ENCODE data around the gene SLC35E3. TPM values are rescaled to one million over a fixed set of nuclear protein-coding genes. Genes with fewer than 3 reads are reported as not detected.

The SLC35E3 gene
- total and polyA plus RNA-seq, 2 of the 13 experiments (the other 11 are each of a cell fraction or from before 2014, with no cell fraction given), result 13.0 to 22.1 TPM

GRCh38 chr12:68789144-68789878 lies 43.3 kb downstream of the SLC35E3 start (continued):
- TF ChIP-seq ZNF639 (CRISPR knock-in tag; conservative IDR thresholded peaks at IDR 0.05), result no peak; the same call in 1 of the 2 replicates
- TF ChIP-seq REL (CRISPR knock-in tag; conservative IDR thresholded peaks at IDR 0.05), result no peak
- no peak for TF ChIP-seq PRPF4 (IDR thresholded peaks at IDR 0.05; ENCODE audit: low read depth, low read length, poor library complexity, severe bottlenecking)
- peak; percentile 47; the same call in 1 of the 2 replicates for TF ChIP-seq SATB2 (CRISPR knock-in tag; IDR thresholded peaks at IDR 0.05)
- no peak for TF ChIP-seq PAX8 (CRISPR knock-in tag; IDR thresholded peaks at IDR 0.05; ENCODE audit: borderline replicate concordance)
- TF ChIP-seq KLF9 (CRISPR knock-in tag; IDR thresholded peaks at IDR 0.05; ENCODE audit: low read depth), result no peak
- no peak for TF ChIP-seq ZNF101 (CRISPR knock-in tag; IDR thresholded peaks at IDR 0.05; ENCODE audit: borderline replicate concordance, low read depth)
- TF ChIP-seq, protein P1, sequence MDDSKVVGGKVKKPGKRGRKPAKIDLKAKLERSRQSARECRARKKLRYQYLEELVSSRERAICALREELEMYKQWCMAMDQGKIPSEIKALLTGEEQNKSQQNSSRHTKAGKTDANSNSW (CRISPR knock-in tag; IDR thresholded peaks at IDR 0.05; ENCODE audit: borderline replicate concordance), result no peak
- TF ChIP-seq GATA4 (IDR thresholded peaks at IDR 0.05; ENCODE audit: borderline replicate concordance, low read depth), result peak; percentile 38; the same call in 1 of the 2 replicates
- no peak for TF ChIP-seq AGO1 (IDR thresholded peaks at IDR 0.05; ENCODE audit: low read depth, low read length, poor library complexity, severe bottlenecking)
- TF ChIP-seq MYNN (CRISPR knock-in tag; IDR thresholded peaks at IDR 0.05; ENCODE audit: low read depth), result no peak
- peak; percentile 74; the same call in 1 of the 2 replicates for TF ChIP-seq ZKSCAN8 (CRISPR knock-in tag; IDR thresholded peaks at IDR 0.05; ENCODE audit: borderline replicate concordance)
- no peak for TF ChIP-seq SP1 (IDR thresholded peaks at IDR 0.05)
- TF ChIP-seq SP1 (CRISPR knock-in tag; IDR thresholded peaks at IDR 0.05), result no peak
- TF ChIP-seq PAF1 (CRISPR knock-in tag; IDR thresholded peaks at IDR 0.05), result no peak
- no peak for TF ChIP-seq PCBP1 (IDR thresholded peaks at IDR 0.05; ENCODE audit: borderline replicate concordance, low read depth, low read length)
- no peak for TF ChIP-seq ZNF10 (CRISPR knock-in tag; IDR thresholded peaks at IDR 0.05; ENCODE audit: borderline replicate concordance, low read depth)
- TF ChIP-seq NFYC (CRISPR knock-in tag; IDR thresholded peaks at IDR 0.05), result no peak
- TF ChIP-seq AKAP8 (CRISPR knock-in tag; IDR thresholded peaks at IDR 0.05), result no peak; the same call in 1 of the 2 replicates
- TF ChIP-seq ZNF737 (CRISPR knock-in tag; IDR thresholded peaks at IDR 0.05; ENCODE audit: borderline replicate concordance), result no peak
- TF ChIP-seq CSRNP2 (CRISPR knock-in tag; conservative IDR thresholded peaks at IDR 0.05; ENCODE audit: low read depth), result no peak
- no peak for TF ChIP-seq CBFB (CRISPR knock-in tag; IDR thresholded peaks at IDR 0.05)
- peak; percentile 50; the same call in 1 of the 2 replicates for TF ChIP-seq ERF (CRISPR knock-in tag; IDR thresholded peaks at IDR 0.05)
- TF ChIP-seq POGZ (CRISPR knock-in tag; IDR thresholded peaks at IDR 0.05), result peak; percentile 9; the same call in 1 of the 2 replicates
- TF ChIP-seq RCOR2 (CRISPR knock-in tag; IDR thresholded peaks at IDR 0.05), result peak; percentile 71
- TF ChIP-seq ATRX (CRISPR knock-in tag; IDR thresholded peaks at IDR 0.05; ENCODE audit: borderline replicate concordance), result no peak
- TF ChIP-seq CC2D1A (CRISPR knock-in tag; IDR thresholded peaks at IDR 0.05), result no peak
- TF ChIP-seq HNRNPLL (IDR thresholded peaks at IDR 0.05; ENCODE audit: low read depth, low read length, poor library complexity, severe bottlenecking), result no peak
- TF ChIP-seq ZNF256 (CRISPR knock-in tag; conservative IDR thresholded peaks at IDR 0.05), result no peak
- 0 out of 2 replicates have a peak, but pooled peaks have one; percentile 27 for TF ChIP-seq NR2F2 (IDR thresholded peaks at IDR 0.05; ENCODE audit: borderline replicate concordance, low read depth)

All from HepG2 (cell line).